ENCODE results near the gene MACROD2.
"Not testable (repeated sequence)": the region's sequence is repeated elsewhere in the genome, so short reads cannot be mapped to it uniquely, and the experiment has no call there.

Gene MACROD2

DNA sequence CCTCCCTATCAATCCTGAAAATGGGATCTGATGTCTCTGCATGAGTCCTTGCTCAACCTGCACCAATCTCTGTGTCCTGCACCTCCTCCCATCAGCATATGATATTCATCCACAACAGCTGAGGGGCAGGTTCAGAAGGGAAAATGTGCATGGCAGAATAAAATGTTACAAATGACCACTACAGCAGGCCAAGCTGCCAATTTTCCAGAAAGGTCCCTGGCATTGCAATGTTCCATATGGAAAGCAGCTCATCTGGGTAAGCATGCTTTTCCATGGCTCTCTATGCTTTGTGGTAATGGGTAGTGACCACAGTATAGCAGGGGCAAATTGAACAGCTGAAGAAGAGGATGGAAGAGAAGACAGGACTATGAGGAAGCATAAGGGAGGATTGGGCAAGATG lies 1183.3 kb downstream of the MACROD2 start:
- no peak for DNase-seq (ENCODE audit: extremely low read depth in 1 of 2, low read depth in 1 of 2)

- DNase-seq (ENCODE audit: extremely low read depth in 1 of 2, low read depth in 1 of 2): no peak
These were observed 1184.1 kb downstream of the MACROD2 start for GRCh38 chr20:15179381-15179780.

GRCh38 chr20:15179781-15180180 lies 1184.5 kb downstream of the MACROD2 start:
- DNase-seq (ENCODE audit: extremely low read depth in 1 of 2, low read depth in 1 of 2): no peak

GRCh38 chr20:15185322-15185721 lies 1190.0 kb downstream of the MACROD2 start:
- DNase-seq (ENCODE audit: extremely low read depth in 1 of 2, low read depth in 1 of 2): no peak

DNA sequence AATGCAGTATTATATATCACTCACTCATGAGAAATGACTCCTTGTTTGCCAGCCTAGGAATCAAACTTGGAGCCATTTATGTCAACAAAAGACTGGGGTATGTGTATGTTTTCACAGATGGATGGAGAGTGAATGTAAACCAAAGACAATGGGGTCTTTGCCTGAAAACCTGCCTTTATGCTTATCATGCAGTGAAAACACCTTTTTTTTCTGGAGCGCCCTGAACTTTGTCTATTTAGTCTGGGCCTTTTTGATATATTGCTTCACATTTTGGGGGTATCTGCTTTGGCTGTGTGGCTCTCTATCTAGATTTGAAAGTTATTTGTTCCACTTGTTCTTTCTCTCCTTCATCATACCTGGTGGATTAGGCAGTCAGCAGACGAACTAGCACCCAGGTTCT lies 1190.6 kb downstream of the MACROD2 start:
- DNase-seq (ENCODE audit: extremely low read depth in 1 of 2, low read depth in 1 of 2): no peak

DNA sequence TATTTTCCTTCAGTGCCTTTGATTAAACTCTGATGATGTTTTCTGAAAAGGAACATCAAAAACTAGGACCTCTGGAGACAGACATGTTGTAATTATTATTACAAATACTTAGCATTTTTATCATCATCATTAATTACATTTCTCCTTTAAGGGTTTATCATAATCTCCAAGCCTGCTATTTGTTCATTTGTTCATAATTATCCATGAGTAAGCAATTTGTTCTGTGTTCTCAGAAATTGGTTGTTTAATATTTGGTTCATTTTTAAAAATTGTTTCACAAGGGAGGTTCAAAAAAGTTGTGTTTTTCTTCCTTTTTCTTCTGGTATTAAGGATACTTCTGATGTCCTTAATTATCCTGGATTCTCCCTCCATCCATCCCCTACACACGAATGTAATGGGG lies 1192.3 kb downstream of the MACROD2 start:
- no peak for DNase-seq (ENCODE audit: extremely low read depth in 1 of 2, low read depth in 1 of 2)

DNA sequence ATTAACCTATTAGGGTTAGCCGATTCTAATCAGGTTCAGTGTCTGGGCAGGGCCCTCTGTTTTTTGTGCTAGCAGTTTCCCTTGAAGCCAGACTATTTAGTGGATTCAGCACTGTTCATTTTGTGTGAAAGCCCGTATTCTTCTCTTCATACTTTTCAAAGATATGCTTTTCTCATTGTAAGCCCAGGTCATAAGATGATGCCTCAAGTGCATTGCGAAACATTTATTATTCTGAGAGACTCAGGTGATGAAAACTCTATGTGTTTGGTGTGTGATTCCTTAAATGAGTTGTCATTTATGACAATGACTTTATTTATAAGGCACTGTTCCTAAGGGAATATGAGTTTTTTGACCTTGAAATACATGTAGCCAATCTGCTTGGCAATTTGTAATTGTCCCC lies 1193.1 kb downstream of the MACROD2 start:
- no peak for DNase-seq (ENCODE audit: extremely low read depth in 1 of 2, low read depth in 1 of 2)

GRCh38 chr20:15191082-15191723 lies 1195.9 kb downstream of the MACROD2 start:
- DNase-seq (ENCODE audit: extremely low read depth in 1 of 2, low read depth in 1 of 2): no peak

- DNase-seq (ENCODE audit: extremely low read depth in 1 of 2, low read depth in 1 of 2): no peak
These were observed 1200.1 kb downstream of the MACROD2 start for GRCh38 chr20:15195378-15195777.

DNA sequence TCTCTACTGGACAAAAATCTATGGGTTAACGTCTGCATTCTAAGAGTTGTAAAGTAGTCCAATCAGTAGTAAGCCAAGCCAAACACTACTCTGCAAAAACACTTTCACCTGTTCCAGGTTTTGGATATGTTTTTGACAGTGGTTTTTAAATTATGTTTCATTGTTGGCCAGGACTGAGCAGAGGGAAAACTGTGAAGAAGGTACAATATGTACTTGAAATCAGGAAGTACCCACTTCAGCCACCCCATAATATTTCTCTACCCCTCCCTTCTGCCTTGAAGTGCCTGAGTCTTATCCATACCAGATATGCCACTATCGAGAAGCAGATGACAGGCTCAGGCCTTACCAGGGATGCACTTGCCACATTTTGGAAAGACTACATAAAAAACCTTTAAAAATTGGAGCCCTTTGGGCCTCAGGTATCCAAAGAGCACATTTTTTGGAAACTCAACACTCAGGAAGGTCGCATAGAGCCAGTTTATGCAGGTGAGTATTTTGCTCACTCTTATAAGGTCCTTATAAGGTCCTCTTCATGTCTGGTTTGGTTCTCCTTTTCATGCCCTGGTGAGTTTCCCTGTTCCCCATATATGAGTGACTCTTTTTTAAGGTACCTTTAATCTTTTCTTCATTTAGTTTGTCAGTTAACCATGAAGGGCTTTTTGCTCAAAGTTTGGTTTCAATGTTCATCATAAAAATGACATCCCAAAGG lies 1201.4 kb downstream of the MACROD2 start:
- no peak for DNase-seq (ENCODE audit: extremely low read depth in 1 of 2, low read depth in 1 of 2)

GRCh38 chr20:15198017-15198416 lies 1202.7 kb downstream of the MACROD2 start:
- not testable (repeated sequence) for DNase-seq (ENCODE audit: extremely low read depth in 1 of 2, low read depth in 1 of 2)

DNA sequence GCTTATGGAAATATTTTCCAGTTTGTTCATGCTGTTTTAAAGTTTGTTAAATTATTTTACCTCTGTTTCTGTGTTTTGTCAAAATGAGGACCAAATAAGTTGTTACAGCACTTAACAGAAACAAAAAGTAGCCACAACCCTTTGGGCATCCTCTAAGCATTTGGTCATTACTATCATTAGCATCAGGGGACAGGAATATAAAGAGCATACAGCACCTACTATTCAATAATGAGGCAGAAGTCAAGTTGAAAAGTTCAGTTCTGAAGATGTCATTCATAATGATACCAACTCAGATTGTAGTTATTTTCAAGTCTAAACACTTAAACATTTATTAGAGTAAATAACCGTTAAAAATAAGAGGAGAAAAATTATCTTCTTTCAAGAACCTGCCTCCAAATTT lies 1204.4 kb downstream of the MACROD2 start:
- DNase-seq (ENCODE audit: extremely low read depth in 1 of 2, low read depth in 1 of 2): no peak

DNA sequence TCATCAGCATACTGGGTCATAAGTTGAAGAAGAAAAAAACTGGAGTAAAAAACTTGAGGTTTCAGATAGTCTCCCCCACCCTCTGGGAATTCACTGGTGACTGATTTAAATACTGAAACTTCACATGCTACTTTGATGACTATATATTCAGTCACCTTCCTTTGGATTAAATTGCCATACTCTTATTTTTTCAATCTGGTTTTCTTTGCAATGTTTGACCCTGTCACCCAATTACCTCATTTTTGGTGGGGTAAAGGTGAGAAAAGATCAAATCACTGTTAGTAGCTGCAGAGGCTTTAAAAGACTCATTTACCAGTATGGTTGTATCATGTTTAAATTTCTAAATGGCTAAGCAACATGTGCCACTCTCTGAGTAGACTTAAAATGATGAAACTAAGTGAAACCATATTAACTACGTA lies 1204.8 kb downstream of the MACROD2 start:
- DNase-seq (ENCODE audit: extremely low read depth in 1 of 2, low read depth in 1 of 2): no peak

DNA sequence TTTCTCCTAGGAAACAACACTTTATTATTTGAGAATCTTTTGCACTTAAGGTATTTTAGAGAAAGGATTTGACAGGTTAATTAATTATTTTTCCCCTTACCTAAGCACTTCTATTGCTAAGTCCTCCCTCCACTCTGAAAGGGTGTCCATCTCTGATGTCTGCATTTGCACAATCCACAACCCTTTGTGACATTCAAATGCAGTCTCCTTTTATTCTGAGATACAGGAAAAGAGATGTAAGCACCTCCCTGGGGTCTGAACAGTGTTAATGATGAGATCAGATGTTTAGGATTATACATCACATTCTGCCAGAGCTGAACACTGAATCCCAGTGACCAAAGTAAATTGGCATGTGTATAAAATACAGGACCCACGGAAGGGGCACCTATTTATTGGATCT lies 1206.3 kb downstream of the MACROD2 start:
- DNase-seq (ENCODE audit: extremely low read depth in 1 of 2, low read depth in 1 of 2): no peak

DNA sequence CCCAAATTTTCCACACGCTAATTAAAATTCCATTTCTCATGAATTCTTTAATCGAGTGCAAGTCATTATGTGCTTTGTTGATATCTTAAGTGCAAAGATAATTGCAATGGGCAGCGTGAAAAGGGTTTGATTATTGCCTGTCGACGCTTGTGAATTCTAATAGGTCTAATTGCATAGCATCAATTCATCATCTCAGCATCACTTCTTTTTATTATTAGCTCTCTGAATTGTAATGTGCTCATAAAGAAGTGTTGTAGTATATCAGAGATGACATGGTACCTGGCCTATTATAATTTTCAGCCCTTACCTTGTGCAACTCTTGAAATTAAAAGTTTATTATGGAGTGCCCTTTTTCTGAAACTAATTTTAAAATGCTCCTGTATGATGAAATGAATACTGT lies 1208.9 kb downstream of the MACROD2 start:
- DNase-seq (ENCODE audit: extremely low read depth in 1 of 2, low read depth in 1 of 2): no peak

DNA sequence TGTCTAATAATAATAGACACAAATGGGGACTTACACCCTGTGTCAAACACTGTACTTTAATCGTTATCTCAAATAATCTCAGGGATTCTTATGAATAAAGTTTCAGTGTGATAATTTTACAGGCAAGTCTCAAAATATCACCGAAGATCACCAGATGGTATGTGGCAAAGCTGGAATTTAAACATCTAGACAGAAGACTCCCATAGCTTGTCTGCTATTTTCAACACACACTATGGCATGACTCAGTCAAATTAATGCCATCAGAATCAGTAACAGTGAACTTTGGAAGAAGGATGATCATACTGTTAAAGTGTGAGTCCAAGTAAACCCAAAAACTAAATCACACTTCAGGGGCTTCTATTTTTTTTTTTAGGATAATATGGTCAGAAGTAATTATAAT lies 1209.7 kb downstream of the MACROD2 start:
- no peak for DNase-seq (ENCODE audit: extremely low read depth in 1 of 2, low read depth in 1 of 2)

DNA sequence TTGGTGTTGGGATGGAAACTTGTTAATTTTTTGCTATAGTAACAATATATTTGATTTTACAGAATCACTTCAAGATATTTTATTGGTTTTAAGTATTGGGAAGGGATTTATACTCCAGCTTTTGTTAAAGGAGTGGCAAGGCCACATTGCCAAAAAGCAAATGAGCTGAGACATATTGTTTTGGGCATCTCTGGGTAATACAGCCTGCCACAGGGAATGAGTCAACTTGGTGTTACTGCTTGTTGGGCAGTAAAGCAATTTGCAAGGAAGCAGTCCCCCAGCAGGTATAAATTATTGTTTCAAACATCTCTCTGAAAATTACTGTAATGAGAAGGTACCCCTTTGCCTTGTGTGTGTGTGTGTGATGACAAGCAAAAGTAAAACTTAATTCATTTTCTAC lies 1210.4 kb downstream of the MACROD2 start:
- DNase-seq (ENCODE audit: extremely low read depth in 1 of 2, low read depth in 1 of 2): no peak

GRCh38 chr20:15209537-15209936 lies 1214.2 kb downstream of the MACROD2 start:
- DNase-seq (ENCODE audit: extremely low read depth in 1 of 2, low read depth in 1 of 2): no peak

- no peak for DNase-seq (ENCODE audit: extremely low read depth in 1 of 2, low read depth in 1 of 2)
These were observed 1218.7 kb downstream of the MACROD2 start for GRCh38 chr20:15214051-15214450.

GRCh38 chr20:15220009-15220656 lies 1224.8 kb downstream of the MACROD2 start:
- no peak for DNase-seq (ENCODE audit: extremely low read depth in 1 of 2, low read depth in 1 of 2)

DNA sequence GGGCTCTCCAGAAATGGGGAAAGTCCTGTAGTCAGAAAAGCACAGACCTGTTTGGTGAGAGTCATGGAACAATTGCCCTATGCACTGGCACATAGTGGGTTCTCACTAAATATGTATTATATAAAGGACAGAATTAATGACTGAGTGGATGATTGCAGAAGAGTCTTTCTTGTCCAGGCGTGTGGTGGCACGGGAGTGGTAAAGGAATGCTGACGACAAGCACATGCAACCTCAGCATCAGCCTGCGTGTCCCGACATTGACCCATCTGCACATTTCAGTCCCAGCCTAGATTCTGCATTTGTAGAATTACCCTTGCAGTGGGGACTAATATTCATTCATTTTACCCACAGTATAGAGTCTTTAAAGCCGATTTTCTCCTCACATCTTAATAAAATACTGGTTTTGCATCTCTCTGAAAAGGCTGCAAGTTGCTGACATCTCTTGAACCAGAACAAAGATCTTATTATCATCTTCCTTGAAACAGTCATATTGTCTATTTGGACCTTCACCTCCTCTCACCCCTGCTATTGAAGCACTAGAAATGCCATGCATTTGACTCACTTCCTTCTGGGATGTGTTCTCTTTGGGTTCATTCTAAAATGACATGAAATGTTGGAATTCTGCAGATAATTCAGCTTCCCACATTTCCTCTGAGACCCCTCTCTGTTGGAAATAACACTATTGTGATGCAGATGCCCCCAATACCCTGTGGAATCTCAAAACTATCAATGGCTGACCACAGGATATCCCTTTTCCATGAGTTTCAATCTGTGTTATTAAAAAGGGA lies 1225.7 kb downstream of the MACROD2 start:
- DNase-seq (ENCODE audit: extremely low read depth in 1 of 2, low read depth in 1 of 2): no peak
